Measurements from ENCODE around the gene RAG2. TPM values are rescaled to one million over a fixed set of nuclear protein-coding genes. Genes with fewer than 3 reads are reported as not detected.

RAG2 gene
- total RNA-seq, result not detected

- no peaks in the 10 kb centered on the region for H3K9me3 ChIP-seq
- TF ChIP-seq POLR2A (IDR thresholded peaks at IDR 0.05) (no peak), CTCF (IDR thresholded peaks at IDR 0.05) (no peak)
- H3K27me3 ChIP-seq, result no peaks in the 10 kb centered on the region
- no peaks in the 10 kb centered on the region for H3K36me3 ChIP-seq
- no peak within 1 kb of the TSS for H3K4me3 ChIP-seq
- H3K27ac ChIP-seq, result no peak within 1 kb of the TSS
- H3K4me1 ChIP-seq, result no peaks in the 10 kb centered on the region
- no peak for DNase-seq
Observed at GRCh38 chr11:36598051-36598450, at the start of gene RAG2. Gene RAG2 (minus strand): TSS chr11:36598236. CDS start chr11:36594168, 4,068 bp downstream.

GRCh38 chr11:36638556-36638955 lies 40.5 kb upstream of the RAG2 start:
- Histone ChIP-seq H3K9me3 (no peaks in the 10 kb centered on the region), H3K27me3 (no peaks in the 10 kb centered on the region), H3K4me3 (no peak overlapping the region), H3K27ac (no peak overlapping the region), H3K4me1 (no peaks in the 10 kb centered on the region), H3K36me3 (no peaks in the 10 kb centered on the region)
- TF ChIP-seq POLR2A (IDR thresholded peaks at IDR 0.05) (no peak), CTCF (IDR thresholded peaks at IDR 0.05) (no peak)
- no peak for DNase-seq

GRCh38 chr11:36635066-36635862 lies 37.2 kb upstream of the RAG2 start:
- Histone ChIP-seq H3K4me1 (no peaks in the 10 kb centered on the region), H3K36me3 (no peaks in the 10 kb centered on the region), H3K27me3 (no peaks in the 10 kb centered on the region), H3K9me3 (no peaks in the 10 kb centered on the region), H3K4me3 (no peak overlapping the region), H3K27ac (no peak overlapping the region)
- TF ChIP-seq POLR2A (IDR thresholded peaks at IDR 0.05) (no peak), CTCF (IDR thresholded peaks at IDR 0.05) (no peak)
- DNase-seq, result no peak

GRCh38 chr11:36631774-36632173 lies 33.7 kb upstream of the RAG2 start:
- Histone ChIP-seq H3K36me3 (no peaks in the 10 kb centered on the region), H3K27me3 (no peaks in the 10 kb centered on the region)

GRCh38 chr11:36628765-36629244 lies 30.8 kb upstream of the RAG2 start:
- no peaks in the 10 kb centered on the region for H3K9me3 ChIP-seq
- H3K27ac ChIP-seq, result no peak overlapping the region
- DNase-seq, result no peak
- H3K4me3 ChIP-seq, result no peak overlapping the region
- H3K36me3 ChIP-seq, result no peaks in the 10 kb centered on the region
- H3K27me3 ChIP-seq, result no peaks in the 10 kb centered on the region
- H3K4me1 ChIP-seq, result no peaks in the 10 kb centered on the region
- TF ChIP-seq CTCF (IDR thresholded peaks at IDR 0.05), result no peak

More at GRCh38 chr11:36631774-36632173, 33.7 kb upstream of the RAG2 start:
- TF ChIP-seq POLR2A (IDR thresholded peaks at IDR 0.05) (no peak), CTCF (IDR thresholded peaks at IDR 0.05) (no peak)
- H3K27ac ChIP-seq, result no peak overlapping the region
- no peaks in the 10 kb centered on the region for H3K9me3 ChIP-seq
- DNase-seq, result no peak
- H3K4me1 ChIP-seq, result no peaks in the 10 kb centered on the region
- no peak overlapping the region for H3K4me3 ChIP-seq

Measured in Peyer's patch (tissue), 4 donors.